WI38 (cell line): ENCODE data around the gene GNAT3.

Experiments used
- H3K4me3 ChIP-seq: 2 replicates; pipeline ENCODE4 v1.5.1; 2011; ENCODE audit warnings: low read depth, mild to moderate bottlenecking, control low read depth, low read length
- TF ChIP-seq, protein P1 (sequence below): IDR thresholded peaks from 2 replicates; pipeline ENCODE4 v1.5.1; 2012; ENCODE audit warnings: low read depth, mild to moderate bottlenecking, control low read depth, low read length

The GNAT3 gene

DNA sequence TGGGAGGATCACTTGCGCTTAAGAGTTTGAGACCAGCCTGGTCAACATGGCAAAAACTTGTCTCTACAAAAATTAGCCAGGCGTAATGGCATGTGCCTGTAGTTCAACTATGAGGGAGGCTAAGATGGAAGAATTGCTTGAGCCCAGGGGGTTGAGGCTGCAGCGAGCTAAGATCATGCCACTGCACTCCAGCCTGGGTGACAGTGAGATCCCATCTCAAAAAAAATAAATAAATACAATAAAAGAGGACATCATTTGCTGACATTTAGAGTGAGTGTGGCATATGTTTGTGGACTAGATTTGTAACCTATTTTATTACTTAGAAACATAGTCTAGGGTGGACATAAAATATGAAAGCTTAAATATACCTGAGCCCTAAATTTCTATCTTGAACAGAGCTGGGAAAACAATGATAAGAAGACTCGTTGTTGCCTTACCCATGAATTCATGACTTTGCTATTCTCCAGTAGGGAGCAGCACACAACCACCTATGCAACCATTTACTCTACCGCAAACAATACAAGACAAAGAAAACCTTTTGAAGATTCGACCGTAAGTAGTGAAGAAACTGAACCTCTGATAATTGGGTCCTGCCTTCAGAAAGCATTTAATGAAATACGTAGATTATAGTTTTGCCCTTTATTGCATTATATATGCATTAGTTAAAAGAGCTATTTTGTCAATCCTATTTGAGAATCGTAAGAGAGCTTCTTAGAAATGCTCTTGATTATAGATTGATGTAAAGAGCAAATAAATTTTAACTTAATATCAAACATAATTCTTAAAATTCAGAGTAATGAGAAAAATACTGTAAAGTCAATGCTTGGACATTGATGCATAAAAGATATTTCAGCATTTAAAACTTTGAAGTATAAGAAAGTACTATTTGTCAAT, 83.5 kb downstream of the GNAT3 start:
- no peak overlapping the region for H3K4me3 ChIP-seq

DNA sequence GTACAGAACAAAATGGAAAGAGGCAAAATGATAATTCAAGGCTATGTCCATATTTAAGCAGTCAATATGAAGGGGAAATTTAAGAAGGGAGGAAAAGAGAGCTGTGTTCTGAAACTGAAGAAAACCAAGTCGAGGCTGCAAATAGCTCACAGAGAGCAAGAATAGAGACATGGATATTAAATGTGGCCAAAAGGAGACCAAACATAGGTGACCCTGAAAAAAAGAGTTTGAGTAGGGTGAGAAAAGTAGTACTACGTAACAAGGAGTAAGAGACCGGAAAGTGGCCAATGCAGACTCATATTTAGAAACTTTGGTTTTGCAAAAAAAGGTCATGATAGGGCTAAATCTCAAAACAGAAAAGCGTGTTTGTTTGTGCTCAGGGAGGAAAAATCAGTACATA, 84.6 kb downstream of the GNAT3 start:
- H3K4me3 ChIP-seq: no peak overlapping the region
- TF ChIP-seq, protein P1, sequence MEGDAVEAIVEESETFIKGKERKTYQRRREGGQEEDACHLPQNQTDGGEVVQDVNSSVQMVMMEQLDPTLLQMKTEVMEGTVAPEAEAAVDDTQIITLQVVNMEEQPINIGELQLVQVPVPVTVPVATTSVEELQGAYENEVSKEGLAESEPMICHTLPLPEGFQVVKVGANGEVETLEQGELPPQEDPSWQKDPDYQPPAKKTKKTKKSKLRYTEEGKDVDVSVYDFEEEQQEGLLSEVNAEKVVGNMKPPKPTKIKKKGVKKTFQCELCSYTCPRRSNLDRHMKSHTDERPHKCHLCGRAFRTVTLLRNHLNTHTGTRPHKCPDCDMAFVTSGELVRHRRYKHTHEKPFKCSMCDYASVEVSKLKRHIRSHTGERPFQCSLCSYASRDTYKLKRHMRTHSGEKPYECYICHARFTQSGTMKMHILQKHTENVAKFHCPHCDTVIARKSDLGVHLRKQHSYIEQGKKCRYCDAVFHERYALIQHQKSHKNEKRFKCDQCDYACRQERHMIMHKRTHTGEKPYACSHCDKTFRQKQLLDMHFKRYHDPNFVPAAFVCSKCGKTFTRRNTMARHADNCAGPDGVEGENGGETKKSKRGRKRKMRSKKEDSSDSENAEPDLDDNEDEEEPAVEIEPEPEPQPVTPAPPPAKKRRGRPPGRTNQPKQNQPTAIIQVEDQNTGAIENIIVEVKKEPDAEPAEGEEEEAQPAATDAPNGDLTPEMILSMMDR: no peak

More for the DNA sequence above, 83.5 kb downstream of the GNAT3 start:
- TF ChIP-seq, protein P1: peak; percentile 43; the same call in 1 of the 2 replicates

DNA sequence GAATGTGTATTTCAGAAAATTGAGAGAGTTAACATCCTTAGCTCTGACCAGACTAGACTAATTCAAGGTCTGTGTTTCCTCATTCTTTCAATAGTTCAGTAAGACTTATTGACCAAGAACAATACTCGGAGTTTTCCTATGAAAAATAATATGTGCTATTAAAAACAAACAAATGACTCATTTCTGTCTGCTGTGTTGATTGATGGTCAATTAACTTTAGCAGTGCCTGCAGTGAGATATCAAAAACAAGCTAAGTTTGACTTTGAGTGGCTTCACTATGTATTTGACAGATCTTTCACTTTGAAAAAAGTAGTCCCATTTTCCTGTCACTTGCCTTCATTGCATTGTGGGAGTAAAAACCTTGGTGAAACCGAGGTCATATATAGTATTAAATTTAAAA, 91.0 kb downstream of the GNAT3 start:
- H3K4me3 ChIP-seq: no peak overlapping the region
- TF ChIP-seq, protein P1: no peak

DNA sequence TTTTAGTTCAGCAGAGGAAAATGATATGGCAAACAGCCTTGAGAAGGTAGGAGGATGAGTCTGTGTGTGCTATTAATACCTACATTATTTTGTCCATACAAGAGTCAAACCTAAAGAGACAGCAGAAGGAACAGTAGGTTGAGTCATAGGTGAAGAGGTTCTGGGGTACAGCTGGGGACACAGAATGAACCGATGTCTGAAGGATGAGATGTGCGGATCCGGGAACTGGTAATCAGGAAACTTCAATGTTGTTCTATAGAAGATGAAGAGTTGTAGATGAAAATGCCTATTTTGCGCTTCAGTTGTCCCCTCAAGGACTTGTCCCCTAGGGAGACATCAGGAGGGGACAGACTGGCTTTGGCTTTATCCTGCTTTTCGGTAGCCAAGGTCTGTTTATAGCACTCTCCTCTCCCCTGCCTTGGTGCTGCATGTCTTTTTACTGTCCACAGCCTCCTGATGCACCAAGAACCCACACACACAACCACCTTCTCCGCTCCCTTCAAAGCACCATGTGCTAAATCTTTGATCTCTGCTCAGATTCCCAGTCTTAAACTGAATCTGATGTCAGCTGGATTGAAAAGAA, 94.6 kb downstream of the GNAT3 start:
- TF ChIP-seq, protein P1: no peak
- no peak overlapping the region for H3K4me3 ChIP-seq

DNA sequence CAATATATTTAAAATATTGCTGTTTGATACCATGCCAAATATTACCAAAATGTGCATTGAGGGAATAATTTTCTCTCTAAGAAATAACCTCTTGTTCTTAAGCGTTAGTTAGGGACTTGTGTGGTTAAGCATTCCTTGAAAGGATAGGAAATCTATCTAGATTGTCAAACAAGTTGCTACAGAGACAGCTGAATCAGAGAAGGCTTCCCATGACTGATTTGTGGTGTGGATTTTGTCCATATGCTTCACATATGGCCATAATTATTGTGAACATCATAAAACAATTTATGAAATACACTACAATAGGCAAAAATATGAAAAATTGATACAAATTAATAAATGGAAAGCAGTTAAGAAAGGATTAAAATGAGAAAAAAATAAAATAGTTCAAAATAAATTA, 96.3 kb downstream of the GNAT3 start:
- TF ChIP-seq, protein P1: no peak
- H3K4me3 ChIP-seq: no peak overlapping the region

DNA sequence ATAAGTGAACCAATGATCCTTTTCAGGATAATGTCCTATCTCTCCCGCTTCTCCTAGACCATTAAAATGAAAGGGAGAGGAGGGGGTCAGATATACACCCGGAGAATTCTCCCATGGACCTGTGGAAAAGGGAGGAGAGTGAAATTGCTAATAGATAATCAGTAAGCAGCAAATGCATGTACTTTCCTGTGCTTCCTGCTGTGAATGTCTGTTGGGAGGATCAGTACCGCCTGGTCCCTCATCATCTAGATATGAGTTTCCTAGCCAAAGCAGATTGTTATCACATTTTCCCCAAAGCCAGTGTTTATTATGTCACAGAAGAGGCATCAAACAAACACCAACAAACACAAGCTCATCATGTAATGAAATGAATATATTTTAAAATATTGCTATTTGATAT, 96.8 kb downstream of the GNAT3 start:
- TF ChIP-seq, protein P1: no peak
- H3K4me3 ChIP-seq: no peak overlapping the region

DNA sequence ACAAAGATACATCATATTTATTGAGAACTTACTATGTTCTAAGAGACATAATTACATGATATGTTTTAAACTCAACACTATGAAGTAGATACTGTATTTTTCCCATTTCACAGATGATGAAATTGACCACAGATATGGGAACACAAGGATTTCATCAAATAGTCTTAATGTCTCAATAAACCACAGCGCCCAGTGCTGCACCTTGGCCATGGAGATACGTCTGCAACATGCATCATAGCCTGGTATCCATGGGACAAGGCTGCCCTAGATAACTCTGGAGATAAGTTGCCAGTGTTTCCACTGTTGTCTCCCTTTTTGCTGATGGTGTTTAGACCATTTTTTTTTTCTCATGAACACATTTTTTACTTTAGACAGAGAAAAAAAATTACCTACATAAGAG, 97.5 kb downstream of the GNAT3 start:
- TF ChIP-seq, protein P1: no peak
- H3K4me3 ChIP-seq: no peak overlapping the region
